C4-2B (cell line): Measurements from ENCODE around the gene NRXN3.

ENCODE experiments used
- H3K27ac ChIP-seq: fragments of 450-650 bp; 2 replicates; pipeline ENCODE4 v1.5.1; 2017
- ZFX ChIP-seq: fragments of 450-650 bp; IDR thresholded peaks from 2 replicates; pipeline ENCODE4 v1.6.1; 2017
- TF ChIP-seq, protein P1 (sequence below): fragments of 450-650 bp; conservative IDR thresholded peaks from 2 replicates; pipeline ENCODE4 v1.5.1; 2017; ENCODE audit warnings: mild to moderate bottlenecking

NRXN3 gene

DNA sequence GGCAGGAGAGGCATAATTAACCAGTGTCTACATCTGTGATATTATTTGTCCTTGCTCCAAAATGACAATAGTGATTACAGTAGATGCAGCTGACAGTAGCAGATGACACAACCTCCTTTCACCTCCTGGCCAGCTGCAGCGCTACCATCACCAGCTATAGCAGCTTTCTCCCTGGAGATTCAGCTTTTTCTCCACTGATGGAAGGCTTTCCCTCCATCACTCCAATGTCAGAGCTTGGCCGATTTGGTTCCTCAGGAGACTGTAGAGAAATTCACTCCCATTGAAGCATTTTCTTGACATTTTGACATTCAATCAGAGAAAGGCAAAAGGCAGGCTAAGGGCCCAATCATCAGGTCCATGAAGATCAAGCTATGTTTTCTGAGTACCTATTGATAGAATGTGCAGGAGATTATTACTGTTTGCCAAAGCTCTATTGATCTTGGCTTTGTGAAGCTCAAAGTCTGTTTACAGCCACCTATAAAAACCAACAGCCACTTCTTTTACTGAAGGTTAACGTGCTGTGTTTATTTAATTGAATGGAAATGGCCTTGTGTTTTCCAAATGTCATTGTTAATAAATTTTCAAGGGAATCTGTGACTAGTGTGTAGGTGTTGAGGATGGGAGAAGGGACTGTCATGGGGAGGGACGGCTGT, 1256.1 kb downstream of the NRXN3 start:
- no peak for TF ChIP-seq ZFX
- TF ChIP-seq, protein P1, sequence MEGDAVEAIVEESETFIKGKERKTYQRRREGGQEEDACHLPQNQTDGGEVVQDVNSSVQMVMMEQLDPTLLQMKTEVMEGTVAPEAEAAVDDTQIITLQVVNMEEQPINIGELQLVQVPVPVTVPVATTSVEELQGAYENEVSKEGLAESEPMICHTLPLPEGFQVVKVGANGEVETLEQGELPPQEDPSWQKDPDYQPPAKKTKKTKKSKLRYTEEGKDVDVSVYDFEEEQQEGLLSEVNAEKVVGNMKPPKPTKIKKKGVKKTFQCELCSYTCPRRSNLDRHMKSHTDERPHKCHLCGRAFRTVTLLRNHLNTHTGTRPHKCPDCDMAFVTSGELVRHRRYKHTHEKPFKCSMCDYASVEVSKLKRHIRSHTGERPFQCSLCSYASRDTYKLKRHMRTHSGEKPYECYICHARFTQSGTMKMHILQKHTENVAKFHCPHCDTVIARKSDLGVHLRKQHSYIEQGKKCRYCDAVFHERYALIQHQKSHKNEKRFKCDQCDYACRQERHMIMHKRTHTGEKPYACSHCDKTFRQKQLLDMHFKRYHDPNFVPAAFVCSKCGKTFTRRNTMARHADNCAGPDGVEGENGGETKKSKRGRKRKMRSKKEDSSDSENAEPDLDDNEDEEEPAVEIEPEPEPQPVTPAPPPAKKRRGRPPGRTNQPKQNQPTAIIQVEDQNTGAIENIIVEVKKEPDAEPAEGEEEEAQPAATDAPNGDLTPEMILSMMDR: no peak
- no peak overlapping the region; the same call in 1 of the 2 replicates for H3K27ac ChIP-seq

DNA sequence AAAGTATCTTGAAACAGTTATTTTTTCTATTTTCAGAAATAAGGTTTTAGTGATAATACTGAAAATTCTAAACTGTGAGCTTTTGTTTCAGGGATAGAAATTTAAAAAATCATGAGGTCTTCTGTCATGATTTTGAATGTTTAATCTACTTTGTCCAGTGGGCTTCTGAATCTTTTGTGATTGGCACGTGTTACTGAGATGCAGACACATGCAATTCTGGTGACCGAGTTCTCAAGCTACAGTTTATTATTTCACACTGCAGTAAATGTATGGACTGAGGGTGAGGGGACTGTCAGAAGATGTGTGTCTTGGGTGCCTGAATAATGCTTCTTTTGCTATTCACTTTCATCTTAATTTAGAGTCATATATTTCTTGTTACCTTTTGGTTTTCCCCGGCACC, 1262.5 kb downstream of the NRXN3 start:
- no peak overlapping the region for H3K27ac ChIP-seq
- no peak for TF ChIP-seq ZFX
- TF ChIP-seq, protein P1: no peak

DNA sequence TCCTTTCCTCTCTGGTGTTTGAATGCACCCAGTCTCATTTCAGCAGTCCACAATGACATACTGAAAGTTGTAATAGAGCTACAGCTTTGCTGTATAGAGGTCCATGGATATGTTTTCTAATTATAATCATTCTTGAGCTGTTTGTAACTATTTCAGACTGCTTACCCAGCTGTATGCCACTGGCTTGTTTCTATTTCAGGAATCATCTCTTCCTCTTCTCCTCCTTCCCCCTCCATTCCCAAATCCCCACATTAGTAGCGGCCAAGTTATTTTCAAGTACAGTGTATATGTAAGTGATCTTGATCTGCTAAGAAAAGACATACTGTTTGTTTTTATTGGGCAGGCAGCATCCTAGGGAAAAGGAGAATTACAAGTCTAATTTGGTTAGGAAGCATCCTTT, 1266.2 kb downstream of the NRXN3 start:
- TF ChIP-seq, protein P1: no peak
- no peak for TF ChIP-seq ZFX
- H3K27ac ChIP-seq: no peak overlapping the region

DNA sequence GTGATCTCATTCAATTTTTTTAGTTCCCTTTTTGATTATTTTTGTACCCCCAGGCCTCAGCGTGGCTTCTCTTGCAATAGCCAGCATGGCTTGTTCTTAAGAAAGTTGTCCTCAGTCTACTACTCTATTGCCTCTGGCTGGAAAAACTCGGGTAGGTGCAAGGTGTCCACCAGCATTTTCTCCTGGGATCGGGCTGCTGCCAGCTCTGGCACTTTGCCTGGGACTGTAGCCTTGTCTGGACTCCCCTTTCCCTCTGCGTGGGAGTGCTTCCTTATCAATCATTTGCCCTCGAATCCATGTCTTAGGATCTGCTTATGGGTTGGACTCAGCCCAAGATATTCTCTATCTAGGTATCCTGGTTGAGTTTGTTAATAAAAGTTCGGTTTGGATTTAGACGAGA, 1267.8 kb downstream of the NRXN3 start:
- no peak overlapping the region for H3K27ac ChIP-seq
- TF ChIP-seq, protein P1: no peak
- TF ChIP-seq ZFX: no peak

DNA sequence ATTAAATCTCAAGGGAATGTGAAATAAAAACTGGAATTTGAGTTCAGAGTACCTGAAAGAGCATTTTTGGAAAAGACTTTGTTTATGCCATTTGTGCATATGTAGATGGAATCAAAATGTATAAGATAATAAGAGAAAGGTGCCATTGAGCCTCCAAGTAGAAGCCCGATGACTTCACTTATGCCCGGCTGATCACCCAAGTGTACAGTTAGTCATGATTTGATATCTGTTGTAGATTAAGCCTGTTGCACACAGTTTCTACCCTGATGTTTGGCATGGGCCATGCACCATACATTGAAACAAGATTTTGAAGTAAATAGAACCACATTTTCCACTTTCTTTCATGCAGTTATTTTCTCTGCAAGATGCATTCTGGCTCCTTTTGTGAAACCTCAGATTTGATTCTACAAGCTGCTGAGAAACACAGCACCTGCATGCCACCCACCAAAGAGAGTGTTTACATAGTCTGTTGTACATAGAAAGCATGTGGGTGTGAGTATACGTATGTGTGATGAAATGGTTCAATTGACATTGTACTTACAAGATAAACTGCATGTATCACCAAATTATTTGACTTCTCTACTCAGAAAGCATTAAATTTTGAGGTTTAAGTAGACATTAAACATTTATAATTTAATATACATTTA, 1268.6 kb downstream of the NRXN3 start:
- no peak for TF ChIP-seq ZFX
- TF ChIP-seq, protein P1: no peak
- H3K27ac ChIP-seq: no peak overlapping the region

DNA sequence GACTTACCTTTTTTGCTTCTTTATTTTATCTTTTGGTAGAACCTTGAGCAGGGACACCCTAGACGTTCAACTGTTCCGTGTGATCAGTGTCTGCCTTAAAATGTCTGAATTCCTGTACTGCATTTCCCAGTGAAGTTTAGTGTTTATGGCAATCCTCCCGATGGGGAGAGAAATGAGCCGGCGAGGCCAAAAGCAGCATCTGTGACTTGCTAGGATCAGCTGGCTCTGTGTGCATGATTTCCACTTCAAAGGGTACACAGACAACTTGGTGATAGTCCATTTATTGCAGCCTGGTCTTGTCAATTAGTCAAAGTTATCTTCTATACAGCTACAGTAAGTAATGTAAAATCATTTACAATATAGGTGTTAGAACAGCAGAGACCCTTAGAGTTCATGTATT, 1272.6 kb downstream of the NRXN3 start:
- no peak overlapping the region for H3K27ac ChIP-seq
- TF ChIP-seq, protein P1: no peak
- no peak for TF ChIP-seq ZFX

DNA sequence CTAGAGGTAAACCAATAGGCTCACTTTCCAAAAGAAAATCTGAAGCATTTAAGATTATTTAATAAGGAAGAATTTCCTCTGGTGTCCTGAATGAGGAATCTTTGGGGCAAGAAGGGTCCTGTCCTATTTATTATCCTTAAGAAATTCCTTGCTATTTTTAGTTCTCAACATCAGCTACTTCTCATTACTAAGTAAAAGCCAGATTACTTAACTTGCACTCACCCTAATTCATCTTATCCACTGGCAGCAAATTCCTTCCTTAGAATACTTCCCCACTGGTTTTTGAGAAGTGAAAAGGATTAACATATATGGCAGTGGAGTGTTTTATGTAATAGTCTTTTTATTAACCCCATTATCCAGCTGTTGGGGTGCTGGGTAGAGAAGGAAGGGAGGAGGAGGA, 1273.4 kb downstream of the NRXN3 start:
- TF ChIP-seq, protein P1: no peak
- no peak for TF ChIP-seq ZFX
- H3K27ac ChIP-seq: no peak overlapping the region
